Measurements from ENCODE around the gene CCDC43. TPM values are rescaled to one million over a fixed set of nuclear protein-coding genes. Genes with fewer than 3 reads are reported as not detected.
"Not testable (repeated sequence)": the region's sequence is repeated elsewhere in the genome, so short reads cannot be mapped to it uniquely, and the experiment has no call there.

CCDC43 gene
- total and polyA plus RNA-seq, 2 donors (not counting 3 experiments of a cell fraction or from before 2014, with no cell fraction given): 5.9 to 31.7 TPM

DNA sequence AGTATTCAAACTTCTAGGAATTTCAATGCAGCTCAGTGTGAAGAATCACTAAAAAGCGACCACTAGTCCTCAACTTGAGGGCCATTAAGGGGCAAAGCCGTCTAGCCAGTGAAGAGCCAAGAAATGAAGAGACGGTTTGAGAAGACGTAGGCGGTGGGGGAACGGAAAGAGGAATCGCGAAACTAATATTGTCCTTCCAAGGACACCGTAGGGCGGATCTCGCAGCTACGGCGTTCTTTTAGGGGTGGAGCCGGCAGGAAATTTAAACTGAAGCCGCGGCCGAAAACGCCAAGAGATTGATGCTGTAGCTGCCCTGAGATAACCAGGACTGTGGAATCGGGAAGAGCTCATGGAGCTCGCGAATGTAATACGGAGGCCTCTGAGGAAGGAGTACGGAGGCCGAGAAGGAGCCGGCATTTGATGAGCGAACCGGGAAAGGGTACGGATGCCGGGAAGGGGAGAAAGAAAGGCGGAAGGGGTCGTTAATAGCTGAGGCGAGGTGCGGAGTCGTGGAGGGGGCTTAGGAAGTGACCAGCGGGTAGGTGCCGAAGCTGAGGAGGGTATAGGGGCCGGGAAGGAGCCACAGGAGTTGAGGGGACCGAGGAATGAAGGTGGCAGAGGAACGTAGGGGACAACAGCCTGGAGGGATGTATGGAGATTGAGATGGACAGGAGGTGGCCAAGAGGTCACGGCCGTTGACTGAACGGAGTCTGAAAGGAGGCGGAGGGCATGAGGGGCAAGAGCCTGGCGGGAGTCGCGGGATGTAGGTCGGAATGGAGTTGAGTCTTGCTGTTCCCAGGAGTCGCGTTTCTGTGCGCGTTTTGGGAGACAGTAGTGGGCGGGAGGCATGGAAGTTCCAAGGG lies 19.1 kb upstream of the CCDC43 start, which contains the start of gene DBF4B:
TSS of gene DBF4B (plus strand) at position 265 of the 863 bp plus-strand sequence. CDS start at position 421, 156 bp downstream.
- TF ChIP-seq MYC (IDR thresholded peaks at IDR 0.05; ENCODE audit: low read depth, low read length) (no peak), POLR2AphosphoS5 (IDR thresholded peaks at IDR 0.05; ENCODE audit: insufficient read depth, low read depth, low read length) (peak; percentile 63)
- no TSS peak for BruUV-seq (replicated peaks)
- no peaks in the 10 kb centered on the region for H4K20me1 ChIP-seq (replicated peaks; ENCODE audit: control insufficient read depth, extremely low read depth, insufficient read depth, low read length)
- ChIA-PET POLR2A (no interaction called here), CTCF (interaction anchor here (0.7 to 2.1 kb wide), 4 partner anchors 19 to 185 kb away, joined by 3 to 7 read pairs (median 3); partner anchors contain the start of gene CCDC43)
- peak within 1 kb of the TSS; percentile 52 to 84 (median 78) for H3K4me3 ChIP-seq (replicated peaks in 1 of 3; ENCODE audit: insufficient read depth in 1 of 3, low read depth in 1 of 3, low read length in 3 of 3)
- peak; percentile 96 for FAIRE-seq
- peak within 1 kb of the TSS; percentile 74 for H2AFZ ChIP-seq (ENCODE audit: low read depth, low read length)
- DNase-seq (ENCODE audit: low read depth, low spot score): peak; percentile 91
- dilution Hi-C loops (cut with MboI; ENCODE audit: extremely low pct_ligation_motif_present, low sequenced_read_pairs): no loop called here
- peaks cover 10% of the 10 kb centered on the region for H3K4me1 ChIP-seq (ENCODE audit: control insufficient read depth, extremely low read depth, insufficient read depth, low read length)
- intact Hi-C loops (cut with micrococcal nuclease): no loop called here
- peaks cover 18% of the 10 kb centered on the region for H3K79me2 ChIP-seq (ENCODE audit: control insufficient read depth, insufficient read depth, low read length)
- no peaks in the 10 kb centered on the region for H3K9me3 ChIP-seq (replicated peaks; ENCODE audit: control insufficient read depth, insufficient read depth, low read length)
- H3K9me1 ChIP-seq (replicated peaks; ENCODE audit: control insufficient read depth, extremely low read depth, insufficient read depth, low read length): no peaks in the 10 kb centered on the region
- peak within 1 kb of the TSS; percentile 85 for H3K9ac ChIP-seq (replicated peaks; ENCODE audit: extremely low read depth, insufficient read depth, low read length)
- no peaks in the 10 kb centered on the region for H3K27me3 ChIP-seq (ENCODE audit: control insufficient read depth in 2 of 2, insufficient read depth in 2 of 2, low read length in 2 of 2)
- H3K27ac ChIP-seq (ENCODE audit: insufficient read depth, low read depth, low read length): peak within 1 kb of the TSS; percentile 63
- no peaks in the 10 kb centered on the region for H3K36me3 ChIP-seq (ENCODE audit: control insufficient read depth in 2 of 2, extremely low read depth in 1 of 2, insufficient read depth in 2 of 2, low read length in 2 of 2)
- H3K4me2 ChIP-seq (ENCODE audit: insufficient read depth, low read length): peak within 1 kb of the TSS; percentile 71

DNA sequence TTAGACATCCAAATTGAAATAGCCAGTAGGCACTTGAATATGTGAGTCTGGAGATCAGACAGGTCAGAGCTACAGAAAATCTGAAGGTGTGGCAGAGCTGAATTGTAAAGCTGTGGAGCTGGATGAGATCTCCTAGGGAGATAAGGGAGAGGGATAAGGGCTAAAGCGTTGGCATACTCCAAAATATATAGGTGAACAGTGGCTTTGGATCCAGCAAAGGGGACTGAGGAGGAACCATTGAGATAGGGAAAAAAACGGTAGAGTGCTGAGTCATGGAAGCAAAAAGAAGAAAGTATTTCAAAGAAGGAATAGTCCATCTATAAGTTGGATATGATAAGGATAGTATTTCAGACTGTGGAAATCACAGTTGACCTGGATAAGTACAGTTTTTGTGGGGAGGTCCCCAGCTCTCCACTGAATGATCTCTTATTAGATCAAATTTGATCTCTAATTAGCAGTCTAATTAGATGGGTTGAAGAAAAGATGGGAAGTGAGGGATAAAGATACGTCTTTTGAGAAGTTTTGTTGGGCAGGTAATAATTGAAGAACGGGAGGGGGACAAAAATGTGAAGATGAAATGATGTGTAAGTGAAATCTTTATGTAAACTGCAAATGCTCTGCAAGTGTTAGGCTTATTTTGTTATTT lies 18.3 kb upstream of the CCDC43 start:
- Histone ChIP-seq H3K4me3 (replicated peaks in 1 of 3; ENCODE audit: insufficient read depth in 1 of 3, low read depth in 1 of 3, low read length in 3 of 3) (peak overlapping the region; percentile 52 to 84 (median 78)), H3K79me2 (ENCODE audit: control insufficient read depth, insufficient read depth, low read length) (peaks cover 17% of the 10 kb centered on the region), H3K4me2 (ENCODE audit: insufficient read depth, low read length) (peak overlapping the region; percentile 71), H3K4me1 (ENCODE audit: control insufficient read depth, extremely low read depth, insufficient read depth, low read length) (peaks cover 10% of the 10 kb centered on the region), H3K9ac (replicated peaks; ENCODE audit: extremely low read depth, insufficient read depth, low read length) (peak overlapping the region; percentile 85), H3K27ac (ENCODE audit: insufficient read depth, low read depth, low read length) (peak overlapping the region; percentile 63), H3K9me1 (replicated peaks; ENCODE audit: control insufficient read depth, extremely low read depth, insufficient read depth, low read length) (no peaks in the 10 kb centered on the region), H3K9me3 (replicated peaks; ENCODE audit: control insufficient read depth, insufficient read depth, low read length) (no peaks in the 10 kb centered on the region), H3K27me3 (ENCODE audit: control insufficient read depth in 2 of 2, insufficient read depth in 2 of 2, low read length in 2 of 2) (no peaks in the 10 kb centered on the region), H2AFZ (ENCODE audit: low read depth, low read length) (peak overlapping the region; percentile 74), H4K20me1 (replicated peaks; ENCODE audit: control insufficient read depth, extremely low read depth, insufficient read depth, low read length) (no peaks in the 10 kb centered on the region), H3K36me3 (ENCODE audit: control insufficient read depth in 2 of 2, extremely low read depth in 1 of 2, insufficient read depth in 2 of 2, low read length in 2 of 2) (no peaks in the 10 kb centered on the region)
- no peak for DNase-seq (ENCODE audit: low read depth, low spot score)
- ChIA-PET CTCF (interaction anchor here (0.7 to 2.1 kb wide), 5 partner anchors 18 to 185 kb away, joined by 3 to 7 read pairs (median 3); partner anchors contain the start of gene CCDC43), POLR2A (no interaction called here)
- TSS peak; percentile 95 for BruUV-seq (replicated peaks)
- FAIRE-seq: no peak
- TF ChIP-seq POLR2A (IDR thresholded peaks at IDR 0.05; ENCODE audit: low read depth, low read length) (no peak), GATA2 (IDR thresholded peaks at IDR 0.05; ENCODE audit: insufficient read depth, insufficient read length, low read depth, low read length) (peak; percentile 11)
- dilution Hi-C loops (cut with MboI; ENCODE audit: extremely low pct_ligation_motif_present, low sequenced_read_pairs): no loop called here
- intact Hi-C loops (cut with micrococcal nuclease): no loop called here

DNA sequence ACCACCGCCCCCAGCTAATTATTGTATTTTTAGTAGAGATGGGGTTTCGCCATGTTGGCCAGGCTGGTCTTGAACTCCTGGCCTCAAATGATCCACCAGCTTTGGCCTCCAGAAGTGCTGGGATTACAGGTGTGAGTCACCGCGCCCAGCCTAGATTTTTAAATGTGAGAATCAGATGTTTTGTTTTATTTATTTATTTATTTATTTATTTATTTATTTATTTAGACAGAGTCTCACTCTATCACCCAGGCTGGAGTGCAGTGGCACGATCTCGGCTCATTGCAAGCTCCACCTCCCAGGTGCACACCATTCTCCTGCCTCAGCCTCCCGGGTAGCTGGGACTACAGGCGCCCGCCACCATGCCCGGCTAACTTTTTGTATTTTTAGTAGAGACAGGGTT lies 10.7 kb upstream of the CCDC43 start:
- FAIRE-seq; dilution Hi-C loops (cut with MboI; ENCODE audit: extremely low pct_ligation_motif_present, low sequenced_read_pairs); H2AFZ ChIP-seq (ENCODE audit: low read depth, low read length); H3K27ac ChIP-seq (ENCODE audit: insufficient read depth, low read depth, low read length); BruUV-seq (replicated peaks); H3K79me2 ChIP-seq (ENCODE audit: control insufficient read depth, insufficient read depth, low read length); DNase-seq (ENCODE audit: low read depth, low spot score); H3K4me3 ChIP-seq (replicated peaks in 1 of 3; ENCODE audit: insufficient read depth in 1 of 3, low read depth in 1 of 3, low read length in 3 of 3); H3K9me3 ChIP-seq (replicated peaks; ENCODE audit: control insufficient read depth, insufficient read depth, low read length); H4K20me1 ChIP-seq (replicated peaks; ENCODE audit: control insufficient read depth, extremely low read depth, insufficient read depth, low read length); H3K27me3 ChIP-seq (ENCODE audit: control insufficient read depth in 2 of 2, insufficient read depth in 2 of 2, low read length in 2 of 2); intact Hi-C loops (cut with micrococcal nuclease); POLR2A ChIA-PET; H3K9me1 ChIP-seq (replicated peaks; ENCODE audit: control insufficient read depth, extremely low read depth, insufficient read depth, low read length); H3K36me3 ChIP-seq (ENCODE audit: control insufficient read depth in 2 of 2, extremely low read depth in 1 of 2, insufficient read depth in 2 of 2, low read length in 2 of 2); H3K4me1 ChIP-seq (ENCODE audit: control insufficient read depth, extremely low read depth, insufficient read depth, low read length); H3K4me2 ChIP-seq (ENCODE audit: insufficient read depth, low read length); H3K9ac ChIP-seq (replicated peaks; ENCODE audit: extremely low read depth, insufficient read depth, low read length): not testable (repeated sequence)
- CTCF ChIA-PET: interaction anchor here (0.8 to 1.8 kb wide), 2 partner anchors 8 to 10 kb away, joined by 3 to 4 read pairs; partner anchors contain the start of gene CCDC43

All from endothelial cell of umbilical vein (primary cell).